H7 (cell line): ENCODE data around the gene TTLL10. TPM values are rescaled to one million over a fixed set of nuclear protein-coding genes. Genes with fewer than 3 reads are reported as not detected.

Source experiments
- DNase-seq: peaks from one replicate; pipeline ENCODE4 v3.0.0; 2012
- H3K27me3 ChIP-seq: 2 replicates; pipeline ENCODE4 v1.6.0; 2011; ENCODE audit warnings: mild to moderate bottlenecking, low read length; ENCODE audit not compliant: control insufficient read depth, insufficient read depth
- H3K36me3 ChIP-seq: replicated peaks from 2 replicates; pipeline ENCODE4 v1.5.1; 2011; ENCODE audit warnings: low read length; ENCODE audit not compliant: control insufficient read depth, insufficient read depth
- H3K4me3 ChIP-seq: 2 replicates; pipeline ENCODE4 v1.5.1; 2011; ENCODE audit warnings: low read depth, mild to moderate bottlenecking, control low read depth, low read length, moderate library complexity; ENCODE audit not compliant: insufficient read depth
- total RNA-seq: library from RNA; depleted of rRNA; stranded (reverse); fragments of >200 nt; shearing (Covaris generic); gene quantifications from 2 replicates; pipeline ENCODE4 v1.2.3, GENCODE V29; 2014

Gene TTLL10
- total RNA-seq, 1 experiment from 2014 or later: not detected

GRCh38 chr1:1215881-1216605 lies 42.4 kb downstream of the TTLL10 start:
- H3K4me3 ChIP-seq: no peak overlapping the region
- no peaks in the 10 kb centered on the region for H3K27me3 ChIP-seq
- H3K36me3 ChIP-seq: no peaks in the 10 kb centered on the region; the same call in none of the 2 replicates
- no peak for DNase-seq

- DNase-seq: no peak
- no peaks in the 10 kb centered on the region for H3K27me3 ChIP-seq
- H3K4me3 ChIP-seq: no peak overlapping the region
- no peaks in the 10 kb centered on the region; the same call in none of the 2 replicates for H3K36me3 ChIP-seq
Measured at GRCh38 chr1:1216770-1217620, 43.3 kb downstream of the TTLL10 start.

GRCh38 chr1:1217621-1218523 lies 44.2 kb downstream of the TTLL10 start:
- Histone ChIP-seq H3K27me3 (no peaks in the 10 kb centered on the region), H3K36me3 (peaks cover 5% of the 10 kb centered on the region), H3K4me3 (no peak overlapping the region)
- no peak for DNase-seq

GRCh38 chr1:1218524-1219200 lies 45.0 kb downstream of the TTLL10 start:
- no peak overlapping the region for H3K4me3 ChIP-seq
- H3K27me3 ChIP-seq: no peaks in the 10 kb centered on the region
- no peak for DNase-seq
- peaks cover 9% of the 10 kb centered on the region for H3K36me3 ChIP-seq

- Histone ChIP-seq H3K27me3 (no peaks in the 10 kb centered on the region), H3K4me3 (no peak overlapping the region), H3K36me3 (peaks cover 9% of the 10 kb centered on the region)
- DNase-seq: no peak
Measured at GRCh38 chr1:1219341-1219740, 45.7 kb downstream of the TTLL10 start.

GRCh38 chr1:1220197-1220596 lies 46.5 kb downstream of the TTLL10 start:
- Histone ChIP-seq H3K36me3 (peaks cover 9% of the 10 kb centered on the region), H3K27me3 (no peaks in the 10 kb centered on the region), H3K4me3 (no peak overlapping the region)
- no peak for DNase-seq

GRCh38 chr1:1221887-1222574 lies 48.4 kb downstream of the TTLL10 start:
- DNase-seq: no peak
- Histone ChIP-seq H3K4me3 (no peak overlapping the region), H3K27me3 (no peaks in the 10 kb centered on the region), H3K36me3 (peaks cover 10% of the 10 kb centered on the region)

GRCh38 chr1:1222575-1223225 lies 49.0 kb downstream of the TTLL10 start:
- peaks cover 10% of the 10 kb centered on the region for H3K36me3 ChIP-seq
- H3K27me3 ChIP-seq: no peaks in the 10 kb centered on the region
- no peak overlapping the region for H3K4me3 ChIP-seq
- no peak for DNase-seq

- Histone ChIP-seq H3K36me3 (peaks cover 10% of the 10 kb centered on the region), H3K4me3 (no peak overlapping the region), H3K27me3 (no peaks in the 10 kb centered on the region)
- DNase-seq: no peak
Measured at GRCh38 chr1:1223321-1223720, 49.6 kb downstream of the TTLL10 start.

- peaks cover 10% of the 10 kb centered on the region for H3K36me3 ChIP-seq
- no peak for DNase-seq
- H3K4me3 ChIP-seq: no peak overlapping the region
- no peaks in the 10 kb centered on the region for H3K27me3 ChIP-seq
Measured at GRCh38 chr1:1223891-1224290, 50.2 kb downstream of the TTLL10 start.

- DNase-seq: no peak
- Histone ChIP-seq H3K4me3 (no peak overlapping the region), H3K36me3 (peaks cover 10% of the 10 kb centered on the region)
Measured at GRCh38 chr1:1225238-1225845, 51.7 kb downstream of the TTLL10 start.

GRCh38 chr1:1225913-1226312 lies 52.2 kb downstream of the TTLL10 start:
- Histone ChIP-seq H3K36me3 (peaks cover 10% of the 10 kb centered on the region), H3K4me3 (no peak overlapping the region), H3K27me3 (no peaks in the 10 kb centered on the region)
- no peak for DNase-seq

More at GRCh38 chr1:1225238-1225845, 51.7 kb downstream of the TTLL10 start:
- H3K27me3 ChIP-seq: no peaks in the 10 kb centered on the region
